ENCODE measurements around the gene CPLX3. TPM values are rescaled to one million over a fixed set of nuclear protein-coding genes. Genes with fewer than 3 reads are reported as not detected.
A peak's percentile ranks its signal among the peaks of the same experiment; 100 is the strongest.

CPLX3 gene
- total RNA-seq, 2 donors from 2014 or later: not detected

DNA sequence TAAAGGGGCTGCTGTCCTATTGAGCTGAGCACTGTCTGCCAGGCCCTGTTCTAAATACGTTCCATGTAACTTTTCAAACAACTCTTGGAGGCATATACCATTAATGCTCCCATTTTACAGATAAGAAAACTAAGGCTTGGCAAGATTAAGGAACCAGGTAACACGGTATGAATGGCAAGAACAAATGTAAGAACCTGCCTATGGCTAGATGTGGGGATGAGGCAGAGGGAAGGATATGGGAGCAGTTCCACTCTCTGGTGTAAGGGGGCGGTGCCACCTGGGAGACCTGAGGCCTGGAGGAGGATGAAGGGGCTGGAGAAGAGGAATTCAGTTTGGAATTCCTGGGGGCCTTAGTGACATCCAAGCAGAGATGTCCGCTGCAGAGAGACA lies 17.6 kb upstream of the CPLX3 start:
- H3K4me1 Mint-ChIP-seq: peaks cover 4% of the 10 kb centered on the region
- Histone ChIP-seq H3K36me3 (ENCODE audit: control insufficient read depth, insufficient read depth, low read length) (peaks cover 5% of the 10 kb centered on the region), H3K9ac (ENCODE audit: extremely low read depth, low read length, poor library complexity, severe bottlenecking) (no peak overlapping the region), H3K9me3 (ENCODE audit: control insufficient read depth, low read length) (no peaks in the 10 kb centered on the region), H3K27me3 (ENCODE audit: control insufficient read depth, insufficient read depth, low read length, poor library complexity, severe bottlenecking) (no peaks in the 10 kb centered on the region), H3K4me3 (ENCODE audit: low read length) (no peak overlapping the region), H3K27ac (ENCODE audit: low read depth, low read length) (no peak overlapping the region), H3K4me1 (ENCODE audit: control insufficient read depth, insufficient read depth, low read length) (no peaks in the 10 kb centered on the region)
- WGBS, 2 experiments (ENCODE audit: insufficient coverage in 1 of 2, insufficient read length in 1 of 2): 73 to 91% methylated on average over 1 to 4 of the region's 4 CpGs
- H3K36me3 Mint-ChIP-seq (ENCODE audit: low read depth): peaks cover 9% of the 10 kb centered on the region
- peak; percentile 81 for DNase-seq
- H3K27ac Mint-ChIP-seq: peak overlapping the region; percentile 72
- H3K27me3 Mint-ChIP-seq (ENCODE audit: insufficient read depth): no peaks in the 10 kb centered on the region
- H3K9me3 Mint-ChIP-seq: no peaks in the 10 kb centered on the region
- TF ChIP-seq, protein P1, sequence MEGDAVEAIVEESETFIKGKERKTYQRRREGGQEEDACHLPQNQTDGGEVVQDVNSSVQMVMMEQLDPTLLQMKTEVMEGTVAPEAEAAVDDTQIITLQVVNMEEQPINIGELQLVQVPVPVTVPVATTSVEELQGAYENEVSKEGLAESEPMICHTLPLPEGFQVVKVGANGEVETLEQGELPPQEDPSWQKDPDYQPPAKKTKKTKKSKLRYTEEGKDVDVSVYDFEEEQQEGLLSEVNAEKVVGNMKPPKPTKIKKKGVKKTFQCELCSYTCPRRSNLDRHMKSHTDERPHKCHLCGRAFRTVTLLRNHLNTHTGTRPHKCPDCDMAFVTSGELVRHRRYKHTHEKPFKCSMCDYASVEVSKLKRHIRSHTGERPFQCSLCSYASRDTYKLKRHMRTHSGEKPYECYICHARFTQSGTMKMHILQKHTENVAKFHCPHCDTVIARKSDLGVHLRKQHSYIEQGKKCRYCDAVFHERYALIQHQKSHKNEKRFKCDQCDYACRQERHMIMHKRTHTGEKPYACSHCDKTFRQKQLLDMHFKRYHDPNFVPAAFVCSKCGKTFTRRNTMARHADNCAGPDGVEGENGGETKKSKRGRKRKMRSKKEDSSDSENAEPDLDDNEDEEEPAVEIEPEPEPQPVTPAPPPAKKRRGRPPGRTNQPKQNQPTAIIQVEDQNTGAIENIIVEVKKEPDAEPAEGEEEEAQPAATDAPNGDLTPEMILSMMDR (conservative IDR thresholded peaks at IDR 0.05): peak; percentile 70
- no peak overlapping the region for H3K4me3 Mint-ChIP-seq

DNA sequence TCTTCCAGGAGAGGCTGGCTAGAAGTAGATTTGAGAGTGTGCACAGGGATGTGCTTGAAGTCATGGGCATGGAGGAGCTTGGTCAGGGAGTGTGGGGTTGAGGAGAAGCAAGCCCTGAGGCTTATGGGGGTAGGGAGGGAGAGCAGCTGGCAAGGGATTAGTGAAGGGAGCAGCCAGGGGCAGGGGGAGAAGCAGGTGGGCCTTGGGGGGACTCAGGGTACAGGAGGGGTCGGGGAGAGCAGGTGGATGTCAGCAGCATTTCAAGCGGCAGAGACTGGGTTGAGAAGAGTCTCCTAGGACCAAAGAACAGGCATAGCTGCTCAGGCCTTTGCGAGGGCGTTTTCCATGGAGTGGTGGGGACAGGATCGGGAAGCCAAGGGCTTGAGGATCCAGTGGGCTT lies 17.2 kb upstream of the CPLX3 start:
- Mint-ChIP-seq H3K4me3 (no peak overlapping the region), H3K27ac (peak overlapping the region; percentile 72)

DNA sequence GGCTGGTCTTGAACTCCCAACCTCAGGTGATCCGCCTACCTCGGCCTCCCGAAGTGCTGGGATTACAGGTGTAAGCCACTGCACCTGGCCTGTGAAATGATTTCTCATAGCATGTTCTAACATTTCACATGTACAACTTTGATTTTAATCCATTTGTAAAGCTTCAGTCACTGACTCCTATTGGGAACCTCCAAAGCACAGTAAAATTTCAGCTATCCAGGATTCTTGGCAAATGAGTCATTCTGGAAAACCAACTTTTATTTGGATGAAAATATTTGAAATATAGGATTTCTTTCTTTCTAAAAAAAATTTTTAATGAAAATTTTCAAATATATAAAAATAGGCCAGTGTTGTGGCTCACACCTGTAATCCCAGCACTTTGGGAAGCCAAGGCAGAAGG lies 16.5 kb upstream of the CPLX3 start:
- WGBS, 2 experiments (ENCODE audit: insufficient coverage in 1 of 2, insufficient read length in 1 of 2): 92 to 93% methylated on average over 2 to 3 of the region's 3 CpGs
- DNase-seq: no peak
- no peak overlapping the region for H3K4me3 ChIP-seq (ENCODE audit: low read length)
- H3K36me3 ChIP-seq (ENCODE audit: control insufficient read depth, insufficient read depth, low read length): no peaks in the 10 kb centered on the region
- Mint-ChIP-seq H3K27me3 (ENCODE audit: insufficient read depth) (no peaks in the 10 kb centered on the region), H3K4me3 (no peak overlapping the region), H3K9me3 (no peaks in the 10 kb centered on the region), H3K27ac (no peak overlapping the region), H3K4me1 (peaks cover 4% of the 10 kb centered on the region), H3K36me3 (ENCODE audit: low read depth) (peaks cover under 1% of the 10 kb centered on the region)
- H3K9me3 ChIP-seq (ENCODE audit: control insufficient read depth, low read length): no peaks in the 10 kb centered on the region
- TF ChIP-seq, protein P1 (conservative IDR thresholded peaks at IDR 0.05): no peak
- H3K27ac ChIP-seq (ENCODE audit: low read depth, low read length): no peak overlapping the region
- H3K9ac ChIP-seq (ENCODE audit: extremely low read depth, low read length, poor library complexity, severe bottlenecking): no peak overlapping the region
- H3K4me1 ChIP-seq (ENCODE audit: control insufficient read depth, insufficient read depth, low read length): no peaks in the 10 kb centered on the region
- H3K27me3 ChIP-seq (ENCODE audit: control insufficient read depth, insufficient read depth, low read length, poor library complexity, severe bottlenecking): no peaks in the 10 kb centered on the region

More for the DNA sequence above, 17.2 kb upstream of the CPLX3 start:
- H3K9me3 ChIP-seq (ENCODE audit: control insufficient read depth, low read length): no peaks in the 10 kb centered on the region
- H3K4me3 ChIP-seq (ENCODE audit: low read length): no peak overlapping the region
- TF ChIP-seq, protein P1 (conservative IDR thresholded peaks at IDR 0.05): no peak
- H3K4me1 ChIP-seq (ENCODE audit: control insufficient read depth, insufficient read depth, low read length): no peaks in the 10 kb centered on the region
- peaks cover 4% of the 10 kb centered on the region for H3K4me1 Mint-ChIP-seq
- no peak overlapping the region for H3K27ac ChIP-seq (ENCODE audit: low read depth, low read length)
- no peaks in the 10 kb centered on the region for H3K27me3 Mint-ChIP-seq (ENCODE audit: insufficient read depth)
- no peak for DNase-seq
- H3K27me3 ChIP-seq (ENCODE audit: control insufficient read depth, insufficient read depth, low read length, poor library complexity, severe bottlenecking): no peaks in the 10 kb centered on the region
- peaks cover 1% of the 10 kb centered on the region for H3K36me3 ChIP-seq (ENCODE audit: control insufficient read depth, insufficient read depth, low read length)
- no peak overlapping the region for H3K9ac ChIP-seq (ENCODE audit: extremely low read depth, low read length, poor library complexity, severe bottlenecking)
- H3K9me3 Mint-ChIP-seq: no peaks in the 10 kb centered on the region
- peaks cover 5% of the 10 kb centered on the region for H3K36me3 Mint-ChIP-seq (ENCODE audit: low read depth)
- 90 to 96% methylated on average over 5 of the region's 5 CpGs for WGBS, 2 experiments (ENCODE audit: insufficient coverage in 1 of 2, insufficient read length in 1 of 2)

Data from endodermal cell (in vitro differentiated cells).